ENCODE measurements around the gene ATP8B3. TPM values are rescaled to one million over a fixed set of nuclear protein-coding genes. Genes with fewer than 3 reads are reported as not detected.

Gene ATP8B3
- total RNA-seq, 1 experiment from 2014 or later, result 8.7 TPM

GRCh38 chr19:1830978-1831377 lies 18.9 kb upstream of the ATP8B3 start:
- Histone ChIP-seq H3K27ac (ENCODE audit: low read depth, low read length, poor library complexity, severe bottlenecking) (no peak overlapping the region), H3K9me3 (ENCODE audit: low read depth, low read length, poor library complexity, severe bottlenecking) (no peaks in the 10 kb centered on the region), H3K36me3 (ENCODE audit: insufficient read depth, low read length, poor library complexity, severe bottlenecking) (peaks cover 7% of the 10 kb centered on the region), H3K27me3 (replicated peaks; ENCODE audit: insufficient read depth, low read depth, low read length, poor library complexity) (no peaks in the 10 kb centered on the region), H3K4me3 (ENCODE audit: low read depth, low read length, poor library complexity, severe bottlenecking) (no peak overlapping the region), H3K4me1 (ENCODE audit: insufficient read depth, low read length, poor library complexity, severe bottlenecking) (no peaks in the 10 kb centered on the region)
- intact Hi-C loops (cut with micrococcal nuclease; ENCODE audit: unreplicated experiment), result no loop called here
- CTCF ChIA-PET, result no interaction called here
- POLR2A ChIA-PET (ENCODE audit: low non-redundant PET), result no interaction called here
- no TSS peak for BruUV-seq (replicated peaks)
- TF ChIP-seq EZH2 (IDR thresholded peaks at IDR 0.05; ENCODE audit: borderline replicate concordance, low read depth, low read length, poor library complexity, severe bottlenecking) (no peak), CTCF (conservative IDR thresholded peaks at IDR 0.05; ENCODE audit: low read depth, low read length) (no peak)
- no peak for DNase-seq (ENCODE audit: low spot score)

GRCh38 chr19:1830568-1830967 lies 18.5 kb upstream of the ATP8B3 start:
- BruUV-seq (replicated peaks), result no TSS peak
- Histone ChIP-seq H3K27me3 (replicated peaks; ENCODE audit: insufficient read depth, low read depth, low read length, poor library complexity) (no peaks in the 10 kb centered on the region), H3K4me3 (ENCODE audit: low read depth, low read length, poor library complexity, severe bottlenecking) (no peak overlapping the region), H3K9me3 (ENCODE audit: low read depth, low read length, poor library complexity, severe bottlenecking) (no peaks in the 10 kb centered on the region), H3K27ac (ENCODE audit: low read depth, low read length, poor library complexity, severe bottlenecking) (no peak overlapping the region), H3K4me1 (ENCODE audit: insufficient read depth, low read length, poor library complexity, severe bottlenecking) (no peaks in the 10 kb centered on the region), H3K36me3 (ENCODE audit: insufficient read depth, low read length, poor library complexity, severe bottlenecking) (peaks cover 7% of the 10 kb centered on the region)
- CTCF ChIA-PET, result no interaction called here
- no peak for TF ChIP-seq EZH2 (IDR thresholded peaks at IDR 0.05; ENCODE audit: borderline replicate concordance, low read depth, low read length, poor library complexity, severe bottlenecking)
- no peak for TF ChIP-seq CTCF (conservative IDR thresholded peaks at IDR 0.05; ENCODE audit: low read depth, low read length)
- POLR2A ChIA-PET (ENCODE audit: low non-redundant PET), result interaction anchor here (0.5 kb wide), 1 partner anchor 530 kb away, joined by 10 read pairs; no protein-coding TSS in a partner anchor
- no peak for DNase-seq (ENCODE audit: low spot score)
- intact Hi-C loops (cut with micrococcal nuclease; ENCODE audit: unreplicated experiment), result no loop called here

- intact Hi-C loops (cut with micrococcal nuclease; ENCODE audit: unreplicated experiment), result no loop called here
- CTCF ChIA-PET, result no interaction called here
- Histone ChIP-seq H3K36me3 (ENCODE audit: insufficient read depth, low read length, poor library complexity, severe bottlenecking) (peaks cover 7% of the 10 kb centered on the region), H3K4me3 (ENCODE audit: low read depth, low read length, poor library complexity, severe bottlenecking) (no peak overlapping the region), H3K27me3 (replicated peaks; ENCODE audit: insufficient read depth, low read depth, low read length, poor library complexity) (no peaks in the 10 kb centered on the region), H3K27ac (ENCODE audit: low read depth, low read length, poor library complexity, severe bottlenecking) (no peak overlapping the region), H3K9me3 (ENCODE audit: low read depth, low read length, poor library complexity, severe bottlenecking) (no peaks in the 10 kb centered on the region), H3K4me1 (ENCODE audit: insufficient read depth, low read length, poor library complexity, severe bottlenecking) (no peaks in the 10 kb centered on the region)
- BruUV-seq (replicated peaks), result no TSS peak
- POLR2A ChIA-PET (ENCODE audit: low non-redundant PET), result interaction anchor here (0.5 kb wide), 1 partner anchor 529 kb away, joined by 10 read pairs; no protein-coding TSS in a partner anchor
- no peak for DNase-seq (ENCODE audit: low spot score)
- no peak for TF ChIP-seq EZH2 (IDR thresholded peaks at IDR 0.05; ENCODE audit: borderline replicate concordance, low read depth, low read length, poor library complexity, severe bottlenecking)
- no peak for TF ChIP-seq CTCF (conservative IDR thresholded peaks at IDR 0.05; ENCODE audit: low read depth, low read length)
These were observed 17.9 kb upstream of the ATP8B3 start for GRCh38 chr19:1829958-1830357.
